Liver (tissue), 3 donors: Measurements from ENCODE around the gene NDNF.

Experiments
- CTCF ChIP-seq: fragments of 150-350 bp; IDR thresholded peaks from 2 replicates; pipeline ENCODE4 v1.5.1; 2017; ENCODE audit warnings: improper control_type of control experiment, low read depth, low read length; ENCODE audit not compliant: missing input control
- FOXA1 ChIP-seq: IDR thresholded peaks from 2 replicates; pipeline ENCODE4 v1.6.1; 2016; ENCODE audit warnings: antibody characterized with exemption
- TAF1 ChIP-seq: conservative IDR thresholded peaks from 2 replicates; pipeline ENCODE4 v1.6.1; 2016; ENCODE audit warnings: antibody characterized with exemption, mild to moderate bottlenecking
- TF ChIP-seq, protein P1 (sequence below): IDR thresholded peaks from 2 replicates; pipeline ENCODE4 v1.6.1; 2016; ENCODE audit warnings: antibody characterized with exemption
- TF ChIP-seq, protein P2 (sequence below): IDR thresholded peaks from 2 replicates; pipeline ENCODE4 v1.6.1; 2016; ENCODE audit warnings: antibody characterized with exemption, mild to moderate bottlenecking
- donor health status: healthy.
- donor health status: healthy.

- TF ChIP-seq FOXA1 (no peak), CTCF (no peak), TAF1 (no peak)
- TF ChIP-seq, protein P1, sequence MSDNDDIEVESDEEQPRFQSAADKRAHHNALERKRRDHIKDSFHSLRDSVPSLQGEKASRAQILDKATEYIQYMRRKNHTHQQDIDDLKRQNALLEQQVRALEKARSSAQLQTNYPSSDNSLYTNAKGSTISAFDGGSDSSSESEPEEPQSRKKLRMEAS, result no peak
- TF ChIP-seq, protein P2, sequence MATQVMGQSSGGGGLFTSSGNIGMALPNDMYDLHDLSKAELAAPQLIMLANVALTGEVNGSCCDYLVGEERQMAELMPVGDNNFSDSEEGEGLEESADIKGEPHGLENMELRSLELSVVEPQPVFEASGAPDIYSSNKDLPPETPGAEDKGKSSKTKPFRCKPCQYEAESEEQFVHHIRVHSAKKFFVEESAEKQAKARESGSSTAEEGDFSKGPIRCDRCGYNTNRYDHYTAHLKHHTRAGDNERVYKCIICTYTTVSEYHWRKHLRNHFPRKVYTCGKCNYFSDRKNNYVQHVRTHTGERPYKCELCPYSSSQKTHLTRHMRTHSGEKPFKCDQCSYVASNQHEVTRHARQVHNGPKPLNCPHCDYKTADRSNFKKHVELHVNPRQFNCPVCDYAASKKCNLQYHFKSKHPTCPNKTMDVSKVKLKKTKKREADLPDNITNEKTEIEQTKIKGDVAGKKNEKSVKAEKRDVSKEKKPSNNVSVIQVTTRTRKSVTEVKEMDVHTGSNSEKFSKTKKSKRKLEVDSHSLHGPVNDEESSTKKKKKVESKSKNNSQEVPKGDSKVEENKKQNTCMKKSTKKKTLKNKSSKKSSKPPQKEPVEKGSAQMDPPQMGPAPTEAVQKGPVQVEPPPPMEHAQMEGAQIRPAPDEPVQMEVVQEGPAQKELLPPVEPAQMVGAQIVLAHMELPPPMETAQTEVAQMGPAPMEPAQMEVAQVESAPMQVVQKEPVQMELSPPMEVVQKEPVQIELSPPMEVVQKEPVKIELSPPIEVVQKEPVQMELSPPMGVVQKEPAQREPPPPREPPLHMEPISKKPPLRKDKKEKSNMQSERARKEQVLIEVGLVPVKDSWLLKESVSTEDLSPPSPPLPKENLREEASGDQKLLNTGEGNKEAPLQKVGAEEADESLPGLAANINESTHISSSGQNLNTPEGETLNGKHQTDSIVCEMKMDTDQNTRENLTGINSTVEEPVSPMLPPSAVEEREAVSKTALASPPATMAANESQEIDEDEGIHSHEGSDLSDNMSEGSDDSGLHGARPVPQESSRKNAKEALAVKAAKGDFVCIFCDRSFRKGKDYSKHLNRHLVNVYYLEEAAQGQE, result no peak
Observed at GRCh38 chr4:121041307-121042090, 30.8 kb downstream of the NDNF start.
